ENCODE measurements around the gene ARHGEF19. TPM values are rescaled to one million over a fixed set of nuclear protein-coding genes. Genes with fewer than 3 reads are reported as not detected.
A peak's percentile ranks its signal among the peaks of the same experiment; 100 is the strongest.

Gene ARHGEF19
- total and polyA plus RNA-seq, 2 of the 13 experiments (the other 11 are each of a cell fraction or from before 2014, with no cell fraction given): 1.7 to 1.8 TPM

DNA sequence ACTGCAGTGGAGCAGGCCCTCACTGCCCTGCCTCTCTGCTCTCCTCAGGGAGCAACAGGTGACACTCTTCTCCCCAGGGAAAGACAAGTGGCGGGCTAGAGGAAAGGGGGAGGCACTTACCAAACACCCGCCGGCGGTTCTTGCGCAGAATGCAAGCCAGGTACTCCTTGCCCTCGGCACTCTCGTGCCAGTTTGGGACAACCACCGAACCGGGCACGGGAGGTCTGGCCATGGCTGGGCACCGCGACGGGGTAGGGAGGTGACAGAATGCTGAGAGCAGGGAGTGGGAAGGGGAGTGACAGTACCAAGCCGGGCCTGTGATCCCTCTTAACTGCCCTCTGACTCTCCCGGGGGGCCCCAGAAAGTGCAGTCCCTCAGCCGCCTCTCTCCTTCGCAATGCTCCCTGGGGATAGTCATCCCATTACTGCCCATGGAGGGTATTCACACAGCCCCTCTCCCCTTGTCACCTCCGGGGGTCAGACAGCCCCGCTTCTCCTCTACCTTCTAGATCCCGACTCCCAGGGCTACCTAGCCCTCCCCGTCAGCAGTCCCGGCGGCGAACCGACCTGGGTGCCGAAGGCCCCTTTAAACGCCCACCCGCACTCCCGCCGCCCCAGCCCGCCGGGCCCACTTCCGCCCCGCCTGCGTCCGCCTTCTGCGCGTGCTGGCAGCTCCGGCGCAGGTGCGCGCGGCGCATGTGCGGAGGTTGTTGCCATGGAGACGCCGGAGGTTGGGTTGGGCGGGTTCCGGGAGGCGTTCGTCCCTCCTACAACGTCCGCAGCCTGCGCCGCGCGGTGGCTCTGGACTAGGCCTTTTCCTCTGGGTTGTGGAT is 24.3 kb upstream of the ARHGEF19 start, which contains the start of gene CPLANE2 (continued):
- TF ChIP-seq ZSCAN12 (CRISPR knock-in tag; IDR thresholded peaks at IDR 0.05) (peak; percentile 27; the same call in 1 of the 2 replicates), CHD4 (IDR thresholded peaks at IDR 0.05; ENCODE audit: borderline replicate concordance, low read length) (no peak), ZNF251 (CRISPR knock-in tag; IDR thresholded peaks at IDR 0.05) (no peak), PAWR (CRISPR knock-in tag; IDR thresholded peaks at IDR 0.05; ENCODE audit: borderline replicate concordance) (no peak), HDAC6 (IDR thresholded peaks at IDR 0.05; ENCODE audit: low read depth, low read length) (no peak), MXI1 (IDR thresholded peaks at IDR 0.05; ENCODE audit: borderline replicate concordance, low read depth, low read length) (peak; percentile 89; the same call in 1 of the 3 replicates), CHD2 (IDR thresholded peaks at IDR 0.05; ENCODE audit: low read depth, low read length) (no peak), ATF7 (IDR thresholded peaks at IDR 0.05) (no peak), ATF7 (CRISPR knock-in tag; IDR thresholded peaks at IDR 0.05) (no peak), YEATS4 (CRISPR knock-in tag; IDR thresholded peaks at IDR 0.05; ENCODE audit: borderline replicate concordance) (peak; percentile 44; the same call in 1 of the 2 replicates), ZNF12 (CRISPR knock-in tag; IDR thresholded peaks at IDR 0.05) (no peak), MXD4 (CRISPR knock-in tag; IDR thresholded peaks at IDR 0.05) (peak; percentile 86), EED (CRISPR knock-in tag; IDR thresholded peaks at IDR 0.05) (0 out of 2 replicates have a peak, but pooled peaks have one; percentile 71), ZFP82 (CRISPR knock-in tag; IDR thresholded peaks at IDR 0.05; ENCODE audit: borderline replicate concordance) (no peak), SRSF1 (optimal IDR thresholded peaks at IDR 0.05; ENCODE audit: low read depth, low read length) (no peak), ZNF570 (CRISPR knock-in tag; IDR thresholded peaks at IDR 0.05; ENCODE audit: borderline replicate concordance) (no peak), ZSCAN21 (CRISPR knock-in tag; IDR thresholded peaks at IDR 0.05; ENCODE audit: borderline replicate concordance) (no peak), ZNF501 (CRISPR knock-in tag; IDR thresholded peaks at IDR 0.05) (no peak), CBX1 (IDR thresholded peaks at IDR 0.05; ENCODE audit: low read depth) (no peak), ZFP36L2 (CRISPR knock-in tag; IDR thresholded peaks at IDR 0.05) (no peak), HDAC2 (CRISPR knock-in tag; IDR thresholded peaks at IDR 0.05) (0 out of 2 replicates have a peak, but pooled peaks have one; percentile 12)
- TF ChIP-seq, protein P1, sequence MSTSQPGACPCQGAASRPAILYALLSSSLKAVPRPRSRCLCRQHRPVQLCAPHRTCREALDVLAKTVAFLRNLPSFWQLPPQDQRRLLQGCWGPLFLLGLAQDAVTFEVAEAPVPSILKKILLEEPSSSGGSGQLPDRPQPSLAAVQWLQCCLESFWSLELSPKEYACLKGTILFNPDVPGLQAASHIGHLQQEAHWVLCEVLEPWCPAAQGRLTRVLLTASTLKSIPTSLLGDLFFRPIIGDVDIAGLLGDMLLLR (CRISPR knock-in tag; IDR thresholded peaks at IDR 0.05): 0 out of 2 replicates have a peak, but pooled peaks have one; percentile 50
- TF ChIP-seq, protein P2, sequence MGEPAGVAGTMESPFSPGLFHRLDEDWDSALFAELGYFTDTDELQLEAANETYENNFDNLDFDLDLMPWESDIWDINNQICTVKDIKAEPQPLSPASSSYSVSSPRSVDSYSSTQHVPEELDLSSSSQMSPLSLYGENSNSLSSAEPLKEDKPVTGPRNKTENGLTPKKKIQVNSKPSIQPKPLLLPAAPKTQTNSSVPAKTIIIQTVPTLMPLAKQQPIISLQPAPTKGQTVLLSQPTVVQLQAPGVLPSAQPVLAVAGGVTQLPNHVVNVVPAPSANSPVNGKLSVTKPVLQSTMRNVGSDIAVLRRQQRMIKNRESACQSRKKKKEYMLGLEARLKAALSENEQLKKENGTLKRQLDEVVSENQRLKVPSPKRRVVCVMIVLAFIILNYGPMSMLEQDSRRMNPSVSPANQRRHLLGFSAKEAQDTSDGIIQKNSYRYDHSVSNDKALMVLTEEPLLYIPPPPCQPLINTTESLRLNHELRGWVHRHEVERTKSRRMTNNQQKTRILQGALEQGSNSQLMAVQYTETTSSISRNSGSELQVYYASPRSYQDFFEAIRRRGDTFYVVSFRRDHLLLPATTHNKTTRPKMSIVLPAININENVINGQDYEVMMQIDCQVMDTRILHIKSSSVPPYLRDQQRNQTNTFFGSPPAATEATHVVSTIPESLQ (CRISPR knock-in tag; conservative IDR thresholded peaks at IDR 0.05): 0 out of 2 replicates have a peak, but pooled peaks have one; percentile 35
- TF ChIP-seq, protein P3, sequence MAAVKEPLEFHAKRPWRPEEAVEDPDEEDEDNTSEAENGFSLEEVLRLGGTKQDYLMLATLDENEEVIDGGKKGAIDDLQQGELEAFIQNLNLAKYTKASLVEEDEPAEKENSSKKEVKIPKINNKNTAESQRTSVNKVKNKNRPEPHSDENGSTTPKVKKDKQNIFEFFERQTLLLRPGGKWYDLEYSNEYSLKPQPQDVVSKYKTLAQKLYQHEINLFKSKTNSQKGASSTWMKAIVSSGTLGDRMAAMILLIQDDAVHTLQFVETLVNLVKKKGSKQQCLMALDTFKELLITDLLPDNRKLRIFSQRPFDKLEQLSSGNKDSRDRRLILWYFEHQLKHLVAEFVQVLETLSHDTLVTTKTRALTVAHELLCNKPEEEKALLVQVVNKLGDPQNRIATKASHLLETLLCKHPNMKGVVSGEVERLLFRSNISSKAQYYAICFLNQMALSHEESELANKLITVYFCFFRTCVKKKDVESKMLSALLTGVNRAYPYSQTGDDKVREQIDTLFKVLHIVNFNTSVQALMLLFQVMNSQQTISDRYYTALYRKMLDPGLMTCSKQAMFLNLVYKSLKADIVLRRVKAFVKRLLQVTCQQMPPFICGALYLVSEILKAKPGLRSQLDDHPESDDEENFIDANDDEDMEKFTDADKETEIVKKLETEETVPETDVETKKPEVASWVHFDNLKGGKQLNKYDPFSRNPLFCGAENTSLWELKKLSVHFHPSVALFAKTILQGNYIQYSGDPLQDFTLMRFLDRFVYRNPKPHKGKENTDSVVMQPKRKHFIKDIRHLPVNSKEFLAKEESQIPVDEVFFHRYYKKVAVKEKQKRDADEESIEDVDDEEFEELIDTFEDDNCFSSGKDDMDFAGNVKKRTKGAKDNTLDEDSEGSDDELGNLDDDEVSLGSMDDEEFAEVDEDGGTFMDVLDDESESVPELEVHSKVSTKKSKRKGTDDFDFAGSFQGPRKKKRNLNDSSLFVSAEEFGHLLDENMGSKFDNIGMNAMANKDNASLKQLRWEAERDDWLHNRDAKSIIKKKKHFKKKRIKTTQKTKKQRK (IDR thresholded peaks at IDR 0.05; ENCODE audit: low read length): no peak
- TF ChIP-seq, protein P4, sequence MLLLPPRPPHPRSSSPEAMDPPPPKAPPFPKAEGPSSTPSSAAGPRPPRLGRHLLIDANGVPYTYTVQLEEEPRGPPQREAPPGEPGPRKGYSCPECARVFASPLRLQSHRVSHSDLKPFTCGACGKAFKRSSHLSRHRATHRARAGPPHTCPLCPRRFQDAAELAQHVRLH (CRISPR knock-in tag; IDR thresholded peaks at IDR 0.05; ENCODE audit: borderline replicate concordance, low read depth): peak; percentile 48; the same call in 1 of the 2 replicates

All from HepG2 (cell line).